ENCODE results near the gene SHQ1. TPM values are rescaled to one million over a fixed set of nuclear protein-coding genes. Genes with fewer than 3 reads are reported as not detected.

The SHQ1 gene
- total RNA-seq, 1 donor from 2014 or later: 22.0 TPM

- Mint-ChIP-seq H3K36me3 (peaks cover 3% of the 10 kb centered on the region), H3K4me3 (no peak overlapping the region), H3K27me3 (ENCODE audit: low read depth) (peaks cover 1% of the 10 kb centered on the region), H3K4me1 (peaks cover 6% of the 10 kb centered on the region), H3K9me3 (no peaks in the 10 kb centered on the region), H3K27ac (no peak overlapping the region)
- DNase-seq (ENCODE audit: low spot score in 2 of 2, unreplicated experiment in 2 of 2): no peak
- TF ChIP-seq CTCF (IDR thresholded peaks at IDR 0.05; ENCODE audit: unreplicated experiment): no peak
These were observed 61.6 kb downstream of the SHQ1 start for GRCh38 chr3:72786668-72787067.

DNA sequence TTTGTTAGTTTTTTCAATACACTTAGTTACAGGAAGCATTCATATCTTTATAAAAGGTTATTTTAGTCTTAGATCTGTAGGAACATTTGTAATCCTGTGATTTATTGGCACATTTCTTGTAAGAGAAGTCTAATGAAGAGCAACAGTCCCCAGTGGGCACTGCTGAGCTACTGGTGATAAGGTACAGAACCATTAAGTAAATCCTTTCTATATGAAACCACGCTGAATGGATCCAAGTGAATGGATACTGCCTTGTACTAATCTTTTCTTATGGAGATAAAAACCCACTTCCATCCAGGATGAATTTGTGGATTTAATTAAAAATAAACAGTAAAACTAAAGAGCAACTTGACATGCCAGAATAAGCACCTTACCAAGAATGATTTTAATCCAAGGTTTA, 64.0 kb downstream of the SHQ1 start:
- DNase-seq (ENCODE audit: low spot score in 2 of 2, unreplicated experiment in 2 of 2): no peak
- Mint-ChIP-seq H3K36me3 (peaks cover 3% of the 10 kb centered on the region), H3K27ac (no peak overlapping the region), H3K27me3 (ENCODE audit: low read depth) (no peaks in the 10 kb centered on the region), H3K9me3 (no peaks in the 10 kb centered on the region), H3K4me1 (no peaks in the 10 kb centered on the region), H3K4me3 (no peak overlapping the region)
- TF ChIP-seq CTCF (IDR thresholded peaks at IDR 0.05; ENCODE audit: unreplicated experiment): no peak

DNA sequence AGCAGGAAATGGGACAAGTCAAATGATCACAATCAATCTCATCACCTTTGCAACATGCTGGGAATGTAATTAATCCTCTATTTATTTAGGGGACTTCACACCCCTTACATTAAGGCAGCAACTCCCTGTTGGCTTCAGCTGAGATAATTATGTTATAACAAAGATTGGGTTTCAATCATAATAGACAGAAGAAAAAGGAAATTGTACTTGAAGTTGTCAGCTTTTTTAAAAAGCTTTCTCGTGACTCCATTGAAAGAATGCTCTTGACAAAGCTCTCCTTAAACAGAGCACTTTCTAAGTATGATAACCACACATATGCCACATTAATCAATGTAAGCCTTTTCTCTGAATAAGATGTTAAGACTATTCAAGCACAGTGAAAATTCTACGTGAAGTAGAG, 65.7 kb downstream of the SHQ1 start:
- Mint-ChIP-seq H3K36me3 (peaks cover 1% of the 10 kb centered on the region), H3K4me1 (no peaks in the 10 kb centered on the region), H3K27ac (no peak overlapping the region), H3K9me3 (no peaks in the 10 kb centered on the region), H3K27me3 (ENCODE audit: low read depth) (no peaks in the 10 kb centered on the region), H3K4me3 (no peak overlapping the region)
- no peak for DNase-seq (ENCODE audit: low spot score in 2 of 2, unreplicated experiment in 2 of 2)
- no peak for TF ChIP-seq CTCF (IDR thresholded peaks at IDR 0.05; ENCODE audit: unreplicated experiment)

DNA sequence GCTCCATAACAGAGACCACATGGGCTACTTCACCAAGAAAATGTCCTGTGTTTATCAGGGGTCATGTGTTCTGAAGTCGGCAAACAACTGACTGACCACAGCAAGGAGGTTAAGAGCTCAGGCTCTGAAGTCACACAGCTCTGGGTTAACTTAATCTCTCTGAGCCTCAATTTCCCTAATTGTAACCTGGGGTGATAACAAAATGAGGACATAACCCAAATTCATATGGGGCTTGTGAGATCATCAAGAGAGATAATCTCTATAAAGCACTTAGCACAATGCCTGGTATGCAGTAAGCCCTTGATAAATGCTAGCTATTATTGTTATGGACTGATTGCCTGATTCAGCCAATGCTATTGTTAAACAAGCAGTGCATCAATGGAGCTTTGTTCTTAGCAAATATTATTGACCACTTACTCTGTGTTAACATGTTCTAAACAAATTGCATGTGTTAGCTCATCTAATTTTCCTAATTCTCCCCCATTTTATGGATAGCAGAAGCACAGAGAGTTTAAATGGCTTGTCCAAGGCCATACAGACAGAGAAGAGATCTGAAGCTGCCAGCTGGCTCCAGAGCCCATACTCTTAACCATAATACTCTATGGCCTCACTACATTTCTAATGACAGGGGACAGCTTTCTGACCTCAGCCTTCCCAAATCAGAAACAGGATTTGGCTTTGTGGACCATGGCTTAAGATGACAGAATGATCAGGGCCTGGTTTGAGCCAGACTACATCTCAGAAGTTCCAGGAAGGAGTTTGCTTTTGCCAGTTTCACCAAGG, 78.3 kb downstream of the SHQ1 start:
- no peak for DNase-seq (ENCODE audit: low spot score in 2 of 2, unreplicated experiment in 2 of 2)
- H3K4me1 Mint-ChIP-seq: peaks cover 12% of the 10 kb centered on the region
- no peak overlapping the region for H3K4me3 Mint-ChIP-seq
- no peaks in the 10 kb centered on the region for H3K36me3 Mint-ChIP-seq
- no peak for TF ChIP-seq CTCF (IDR thresholded peaks at IDR 0.05; ENCODE audit: unreplicated experiment)
- no peak overlapping the region for H3K27ac Mint-ChIP-seq
- no peaks in the 10 kb centered on the region for H3K9me3 Mint-ChIP-seq
- no peaks in the 10 kb centered on the region for H3K27me3 Mint-ChIP-seq (ENCODE audit: low read depth)

- Mint-ChIP-seq H3K36me3 (no peaks in the 10 kb centered on the region), H3K4me1 (peaks cover 12% of the 10 kb centered on the region), H3K4me3 (no peak overlapping the region), H3K9me3 (no peaks in the 10 kb centered on the region), H3K27ac (no peak overlapping the region), H3K27me3 (ENCODE audit: low read depth) (no peaks in the 10 kb centered on the region)
- no peak for TF ChIP-seq CTCF (IDR thresholded peaks at IDR 0.05; ENCODE audit: unreplicated experiment)
- DNase-seq (ENCODE audit: low spot score in 2 of 2, unreplicated experiment in 2 of 2): no peak
These were observed 79.3 kb downstream of the SHQ1 start for GRCh38 chr3:72768936-72769335.

All from mesothelial cell of epicardium (in vitro differentiated cells).